Colonic mucosa (tissue), 4 donors: ENCODE data around the gene AFAP1L1. TPM values are rescaled to one million over a fixed set of nuclear protein-coding genes. Genes with fewer than 3 reads are reported as not detected.
A peak's percentile ranks its signal among the peaks of the same experiment; 100 is the strongest.

ENCODE experiments used
- DNase-seq: peaks from one replicate; pipeline ENCODE4 v3.0.0-alpha.2; 2020
- H3K27ac ChIP-seq: fragments of 200-600 bp; one replicate; pipeline ENCODE4 v1.8.0; 2021
- H3K27me3 ChIP-seq: fragments of 200-600 bp; one replicate; pipeline ENCODE4 v1.8.0; 2021
- H3K36me3 ChIP-seq: fragments of 200-600 bp; one replicate; pipeline ENCODE4 v1.8.0; 2021
- H3K4me1 ChIP-seq: fragments of 200-600 bp; one replicate; pipeline ENCODE4 v1.8.0; 2021; ENCODE audit warnings: mild to moderate bottlenecking
- H3K4me3 ChIP-seq: fragments of 200-600 bp; one replicate; pipeline ENCODE4 v1.8.0; 2021
- H3K9ac ChIP-seq, 2 donors: one replicate each; pipeline ENCODE4 v1.7.0; 2013; ENCODE audit warnings: control low read depth in 2 of 2, low read depth in 2 of 2, low read length in 2 of 2
- H3K9me3 ChIP-seq: fragments of 200-600 bp; one replicate; pipeline ENCODE4 v1.8.0; 2021
- intact Hi-C: fragments of 100-400 bp; cut with DNase I; formaldehyde crosslinking; loops from one replicate; pipeline ENCODE4 v1.14.1; 2022
- total RNA-seq, 2 donors: library from RNA; stranded (reverse); fragmentation: NEBNext Ultra II Directional in 1 of 2; extraction: Animal tissue kit (Norgen Biotek cat#: 25700) in 1 of 2; gene quantifications; one replicate each; pipeline ENCODE4 v1.2.1, GENCODE V29; 2021
- TF ChIP-seq, protein P1 (sequence below): fragments of 200-600 bp; IDR thresholded peaks from one replicate; pipeline ENCODE4 v1.8.0; 2022; ENCODE audit warnings: antibody characterized with exemption, mild to moderate bottlenecking
- donor health status: healthy.
- donor health status: DM: no; HTN: no; CAD: no.
- donor health status: DM: no; HTN: no; CAD: no.

The AFAP1L1 gene
- total RNA-seq, 2 donors from 2014 or later, result 1.6 to 4.0 TPM

DNA sequence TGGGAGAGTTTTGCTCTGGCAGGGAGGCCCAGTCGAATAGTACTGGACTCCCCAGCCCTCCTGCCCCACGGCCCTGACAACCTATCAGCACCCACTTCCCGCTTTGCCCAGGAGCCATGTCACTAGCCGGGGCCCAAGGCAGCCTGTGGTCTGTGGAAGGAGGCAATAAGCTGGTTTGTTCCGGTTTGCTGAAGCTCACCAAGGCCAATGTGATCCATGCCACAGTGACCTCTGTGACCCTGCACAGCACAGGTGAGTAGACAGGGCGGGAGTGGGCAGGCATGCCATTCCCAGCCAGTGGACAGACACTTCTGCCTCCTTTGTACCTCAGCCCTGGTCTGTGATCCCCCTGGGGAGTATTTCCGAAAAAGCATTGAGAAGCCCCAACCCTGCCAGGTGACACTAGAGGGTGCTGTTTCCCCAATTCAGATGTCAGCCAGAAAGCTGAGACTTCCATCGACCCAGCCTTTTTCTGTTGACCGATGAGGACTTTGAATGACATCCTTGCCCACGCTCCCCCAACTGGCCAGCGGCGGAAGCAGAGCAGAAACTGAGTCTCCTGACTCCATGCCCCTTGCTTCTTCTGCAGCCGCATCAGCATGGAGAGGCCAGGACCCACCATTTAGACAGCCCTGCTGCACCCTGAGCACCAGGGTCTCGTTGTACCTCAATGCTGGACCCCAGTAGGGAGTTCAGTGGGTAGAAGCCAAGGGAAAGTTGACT is 95.8 kb downstream of the AFAP1L1 start:
- Histone ChIP-seq H3K27ac (no peak overlapping the region), H3K4me1 (no peaks in the 10 kb centered on the region), H3K36me3 (no peaks in the 10 kb centered on the region), H3K9me3 (no peaks in the 10 kb centered on the region), H3K9ac (no peak overlapping the region), H3K27me3 (no peaks in the 10 kb centered on the region), H3K4me3 (no peak overlapping the region)
- peak; percentile 74 for DNase-seq
- intact Hi-C loops, result loop anchor here (5.0 kb wide), 1 partner anchor 50 kb away; no protein-coding TSS in a partner anchor
- TF ChIP-seq, protein P1, sequence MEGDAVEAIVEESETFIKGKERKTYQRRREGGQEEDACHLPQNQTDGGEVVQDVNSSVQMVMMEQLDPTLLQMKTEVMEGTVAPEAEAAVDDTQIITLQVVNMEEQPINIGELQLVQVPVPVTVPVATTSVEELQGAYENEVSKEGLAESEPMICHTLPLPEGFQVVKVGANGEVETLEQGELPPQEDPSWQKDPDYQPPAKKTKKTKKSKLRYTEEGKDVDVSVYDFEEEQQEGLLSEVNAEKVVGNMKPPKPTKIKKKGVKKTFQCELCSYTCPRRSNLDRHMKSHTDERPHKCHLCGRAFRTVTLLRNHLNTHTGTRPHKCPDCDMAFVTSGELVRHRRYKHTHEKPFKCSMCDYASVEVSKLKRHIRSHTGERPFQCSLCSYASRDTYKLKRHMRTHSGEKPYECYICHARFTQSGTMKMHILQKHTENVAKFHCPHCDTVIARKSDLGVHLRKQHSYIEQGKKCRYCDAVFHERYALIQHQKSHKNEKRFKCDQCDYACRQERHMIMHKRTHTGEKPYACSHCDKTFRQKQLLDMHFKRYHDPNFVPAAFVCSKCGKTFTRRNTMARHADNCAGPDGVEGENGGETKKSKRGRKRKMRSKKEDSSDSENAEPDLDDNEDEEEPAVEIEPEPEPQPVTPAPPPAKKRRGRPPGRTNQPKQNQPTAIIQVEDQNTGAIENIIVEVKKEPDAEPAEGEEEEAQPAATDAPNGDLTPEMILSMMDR, result peak; percentile 82

DNA sequence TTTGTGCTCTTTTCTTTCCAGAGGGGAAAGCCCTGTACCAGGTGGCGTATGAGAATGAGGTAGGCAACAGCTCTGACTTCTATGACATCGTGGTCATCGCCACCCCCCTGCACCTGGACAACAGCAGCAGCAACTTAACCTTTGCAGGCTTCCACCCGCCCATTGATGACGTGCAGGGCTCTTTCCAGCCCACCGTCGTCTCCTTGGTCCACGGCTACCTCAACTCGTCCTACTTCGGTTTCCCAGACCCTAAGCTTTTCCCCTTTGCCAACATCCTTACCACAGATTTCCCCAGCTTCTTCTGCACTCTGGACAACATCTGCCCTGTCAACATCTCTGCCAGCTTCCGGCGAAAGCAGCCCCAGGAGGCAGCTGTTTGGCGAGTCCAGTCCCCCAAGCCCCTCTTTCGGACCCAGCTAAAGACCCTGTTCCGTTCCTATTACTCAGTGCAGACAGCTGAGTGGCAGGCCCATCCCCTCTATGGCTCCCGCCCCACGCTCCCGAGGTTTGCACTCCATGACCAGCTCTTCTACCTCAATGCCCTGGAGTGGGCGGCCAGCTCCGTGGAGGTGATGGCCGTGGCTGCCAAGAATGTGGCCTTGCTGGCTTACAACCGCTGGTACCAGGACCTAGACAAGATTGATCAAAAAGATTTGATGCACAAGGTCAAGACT is 96.5 kb downstream of the AFAP1L1 start:
- intact Hi-C loops, result loop anchor here (5.0 kb wide), 1 partner anchor 51 kb away; no protein-coding TSS in a partner anchor
- no peak overlapping the region for H3K27ac ChIP-seq

DNA sequence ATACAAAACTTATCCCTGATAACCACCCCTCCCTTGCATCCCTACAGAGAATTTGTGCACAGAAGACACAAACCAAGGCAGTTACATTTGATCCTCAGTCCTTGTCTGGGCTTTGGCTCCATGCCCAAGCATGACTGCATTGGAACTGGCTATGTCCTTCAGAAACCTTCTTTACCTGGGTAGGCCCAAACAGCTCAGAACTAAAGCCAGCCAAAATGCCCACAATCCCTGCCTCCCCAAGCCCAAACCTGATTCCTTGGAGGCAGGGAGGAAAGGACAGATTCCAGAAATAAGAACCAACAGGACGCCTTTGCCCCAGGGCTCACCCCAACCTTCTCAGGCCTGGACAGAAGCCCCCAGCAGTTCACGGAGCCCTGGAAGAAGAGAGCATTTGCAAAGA is 99.2 kb downstream of the AFAP1L1 start:
- Histone ChIP-seq H3K9ac (no peak overlapping the region), H3K27me3 (no peaks in the 10 kb centered on the region), H3K4me3 (no peak overlapping the region), H3K4me1 (no peaks in the 10 kb centered on the region), H3K36me3 (no peaks in the 10 kb centered on the region), H3K27ac (no peak overlapping the region), H3K9me3 (no peaks in the 10 kb centered on the region)
- DNase-seq, result no peak
- intact Hi-C loops, result no loop called here
- TF ChIP-seq, protein P1, result no peak

More for the DNA sequence above, 96.5 kb downstream of the AFAP1L1 start:
- Histone ChIP-seq H3K4me1 (no peaks in the 10 kb centered on the region), H3K4me3 (no peak overlapping the region), H3K9me3 (no peaks in the 10 kb centered on the region), H3K27me3 (no peaks in the 10 kb centered on the region), H3K36me3 (no peaks in the 10 kb centered on the region), H3K9ac (no peak overlapping the region)
- no peak for DNase-seq
- TF ChIP-seq, protein P1, result no peak

DNA sequence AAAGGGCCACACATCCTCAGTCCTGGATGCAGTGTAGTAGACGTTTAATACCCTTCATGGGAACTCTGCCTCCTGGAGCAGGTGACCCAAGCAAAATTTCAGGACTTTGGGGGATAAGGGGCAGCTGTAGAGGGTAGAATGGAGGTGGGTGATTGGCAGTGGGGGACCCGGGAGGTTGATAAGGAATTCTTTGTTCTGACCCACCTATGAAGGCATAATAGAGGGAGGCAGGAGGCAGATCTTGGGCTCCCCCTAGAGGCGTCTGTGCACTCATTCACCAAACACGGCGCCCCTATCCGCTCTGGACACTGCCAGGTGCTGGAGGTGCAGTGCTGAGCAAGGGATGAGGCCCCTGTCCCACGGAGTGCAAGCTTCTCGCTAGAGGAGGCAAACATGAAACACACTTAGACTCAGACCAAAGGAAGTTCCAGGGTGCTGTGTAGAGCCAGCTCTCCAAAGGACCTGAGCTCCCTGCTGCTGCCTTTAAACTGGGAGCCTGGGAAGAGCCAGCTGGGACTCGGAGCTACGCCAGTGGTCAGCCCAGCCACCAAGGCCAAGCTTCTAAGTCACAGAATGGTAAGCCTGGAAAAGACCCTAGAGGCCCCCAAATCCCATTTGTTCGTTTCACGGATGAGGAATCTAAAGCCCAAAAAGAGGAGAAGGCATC is 99.8 kb downstream of the AFAP1L1 start:
- no peaks in the 10 kb centered on the region for H3K36me3 ChIP-seq
- intact Hi-C loops, result no loop called here
- no peaks in the 10 kb centered on the region for H3K9me3 ChIP-seq
- no peak overlapping the region for H3K4me3 ChIP-seq
- TF ChIP-seq, protein P1, result peak; percentile 65
- no peaks in the 10 kb centered on the region for H3K27me3 ChIP-seq
- no peak overlapping the region for H3K9ac ChIP-seq
- H3K4me1 ChIP-seq, result no peaks in the 10 kb centered on the region
- peak; percentile 71 for DNase-seq
- no peak overlapping the region for H3K27ac ChIP-seq

DNA sequence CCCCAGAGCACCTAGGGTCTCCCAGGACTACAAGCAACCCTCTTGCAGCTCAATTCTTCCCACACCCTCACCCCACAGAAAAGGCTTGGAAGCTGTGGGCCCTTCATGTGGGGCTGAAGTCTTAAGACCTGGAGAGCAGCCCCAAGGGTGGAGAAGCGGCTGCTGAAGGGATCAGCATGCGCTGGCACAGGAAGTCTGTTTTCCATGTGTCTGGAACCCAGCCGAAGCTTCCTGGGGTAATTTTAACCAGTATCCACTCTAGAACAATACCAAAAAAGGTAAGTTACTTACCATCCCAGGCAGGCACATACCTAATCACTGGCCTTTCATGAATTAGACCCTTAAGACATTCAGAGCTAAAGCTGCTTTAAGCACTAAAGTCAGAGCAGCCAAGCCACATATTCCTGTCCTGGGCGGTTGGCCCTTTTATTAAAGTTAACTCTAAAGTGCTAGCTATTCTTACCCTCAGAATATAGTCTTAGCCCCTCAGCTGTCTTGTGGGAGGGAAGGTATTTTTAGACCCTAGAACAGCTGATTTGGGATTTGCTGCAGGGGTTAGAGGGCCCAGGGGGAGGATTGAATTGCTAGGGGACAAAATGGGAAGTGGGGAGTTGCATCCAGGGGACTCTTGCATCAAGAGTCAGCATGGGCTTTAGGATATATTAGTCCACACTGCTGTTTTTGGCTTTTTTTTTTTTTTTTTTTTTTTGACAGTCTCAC is 100.6 kb downstream of the AFAP1L1 start:
- Histone ChIP-seq H3K4me3 (no peak overlapping the region), H3K27me3 (no peaks in the 10 kb centered on the region), H3K9ac (no peak overlapping the region), H3K36me3 (no peaks in the 10 kb centered on the region), H3K4me1 (no peaks in the 10 kb centered on the region), H3K27ac (no peak overlapping the region), H3K9me3 (no peaks in the 10 kb centered on the region)
- intact Hi-C loops, result no loop called here
- TF ChIP-seq, protein P1, result no peak
- no peak for DNase-seq
